ENCODE data around the gene SLC49A3. TPM values are rescaled to one million over a fixed set of nuclear protein-coding genes. Genes with fewer than 3 reads are reported as not detected.

SLC49A3 gene
- total RNA-seq, 1 experiment from 2014 or later: 5.5 TPM

DNA sequence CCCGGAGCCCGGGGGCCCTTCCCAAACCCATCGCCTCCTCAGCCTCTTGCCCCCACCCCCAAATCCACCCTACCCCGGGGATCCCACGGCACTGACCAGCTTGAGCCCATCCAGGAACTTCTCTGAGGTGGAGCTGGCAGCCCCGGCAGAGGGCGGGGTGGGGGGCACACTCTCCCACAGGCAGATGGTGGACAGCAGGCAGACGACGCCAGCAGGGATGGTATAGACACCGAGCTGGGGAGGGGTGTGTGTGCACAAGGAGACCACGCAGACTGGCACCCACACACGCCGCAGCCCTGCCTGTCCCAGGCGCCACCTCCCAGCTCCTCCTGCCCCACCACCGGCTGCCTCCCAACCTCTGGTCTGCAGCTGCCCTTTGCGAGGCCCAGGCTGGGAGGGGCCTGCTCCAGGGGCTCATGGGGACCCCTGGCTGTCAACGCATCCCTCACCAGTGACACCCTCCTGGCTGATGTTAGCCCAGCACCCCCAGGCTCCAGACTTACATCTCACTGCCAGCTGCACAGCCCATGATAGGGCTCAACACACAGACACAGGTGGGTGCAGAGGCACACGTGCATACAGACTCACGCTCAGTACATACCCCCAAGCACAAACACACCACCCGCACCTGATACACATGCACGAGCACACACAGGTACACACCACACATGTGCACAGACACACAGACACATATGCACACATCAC, 4.2 kb downstream of the SLC49A3 start:
- TF ChIP-seq ZBTB33 (IDR thresholded peaks at IDR 0.05; ENCODE audit: extremely low read depth, insufficient replicate concordance, low read length) (no peak), RAD21 (IDR thresholded peaks at IDR 0.05; ENCODE audit: low read depth) (no peak), ZFX (IDR thresholded peaks at IDR 0.05) (no peak), SRF (IDR thresholded peaks at IDR 0.05; ENCODE audit: low read depth) (no peak), POLR2A (IDR thresholded peaks at IDR 0.05; ENCODE audit: borderline replicate concordance, extremely low read depth, insufficient read depth, insufficient read length) (no peak), EZH2phosphoT487 (IDR thresholded peaks at IDR 0.05; ENCODE audit: borderline replicate concordance) (no peak), POLR2AphosphoS5 (IDR thresholded peaks at IDR 0.05; ENCODE audit: low read depth, low read length) (no peak), FOSL1 (IDR thresholded peaks at IDR 0.05; ENCODE audit: low read depth) (no peak), ZNF274 (IDR thresholded peaks at IDR 0.05; ENCODE audit: low read depth, low read length) (no peak), TCF7L2 (IDR thresholded peaks at IDR 0.05; ENCODE audit: borderline replicate concordance, extremely low read depth, insufficient read depth, insufficient read length) (no peak), EGR1 (IDR thresholded peaks at IDR 0.05; ENCODE audit: low read depth) (no peak), CEBPB (IDR thresholded peaks at IDR 0.05; ENCODE audit: low read depth) (no peak), YY1 (IDR thresholded peaks at IDR 0.05; ENCODE audit: extremely low read depth, insufficient replicate concordance, low read depth, low read length) (no peak), JUND (IDR thresholded peaks at IDR 0.05) (no peak), CTCF (IDR thresholded peaks at IDR 0.05 in 2 of 3, conservative IDR thresholded peaks at IDR 0.05 in 1 of 3; ENCODE audit: borderline replicate concordance in 1 of 3, insufficient read depth in 1 of 3, low read depth in 2 of 3, low read length in 2 of 3) (no peak), REST (IDR thresholded peaks at IDR 0.05; ENCODE audit: low read depth) (no peak)
- TF ChIP-seq, protein P1, sequence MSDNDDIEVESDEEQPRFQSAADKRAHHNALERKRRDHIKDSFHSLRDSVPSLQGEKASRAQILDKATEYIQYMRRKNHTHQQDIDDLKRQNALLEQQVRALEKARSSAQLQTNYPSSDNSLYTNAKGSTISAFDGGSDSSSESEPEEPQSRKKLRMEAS (IDR thresholded peaks at IDR 0.05): no peak
- TF ChIP-seq, protein P2, sequence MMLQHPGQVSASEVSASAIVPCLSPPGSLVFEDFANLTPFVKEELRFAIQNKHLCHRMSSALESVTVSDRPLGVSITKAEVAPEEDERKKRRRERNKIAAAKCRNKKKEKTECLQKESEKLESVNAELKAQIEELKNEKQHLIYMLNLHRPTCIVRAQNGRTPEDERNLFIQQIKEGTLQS (IDR thresholded peaks at IDR 0.05): no peak
- no peak overlapping the region for H3K27ac ChIP-seq (ENCODE audit: low read depth, low read length)
- no peak overlapping the region for H3K9ac ChIP-seq (ENCODE audit: low read length)
- DNase-seq (ENCODE audit: low read depth, low spot score) (no peak), ATAC-seq (no peak)
- no peak overlapping the region for H3K4me2 ChIP-seq (ENCODE audit: low read length)
- H3K9me3 ChIP-seq (ENCODE audit: control insufficient read depth in 1 of 2, insufficient read depth in 1 of 2, low read depth in 1 of 2, low read length in 2 of 2): no peaks in the 10 kb centered on the region
- ChIA-PET RAD21 (ENCODE audit: low non-redundant PET in 1 of 2, low total read pairs in 2 of 2, uncharacterized antibody in 2 of 2, unreplicated experiment in 2 of 2) (interaction anchor here in 1 of 2 experiments (1.5 kb wide), 1 partner anchor 82 kb away, joined by 4 read pairs; no protein-coding TSS in a partner anchor), POLR2A (no interaction called here), CTCF (interaction anchor here (1.7 kb wide), 1 partner anchor 10 kb away, joined by 14 read pairs; the partner anchor contains the start of genes ATP5ME and MYL5)
- H3K27me3 ChIP-seq (ENCODE audit: insufficient read depth, low read length): no peaks in the 10 kb centered on the region
- H3K79me2 ChIP-seq (ENCODE audit: insufficient read depth, low read length): peaks cover 4% of the 10 kb centered on the region; the same call in 1 of the 2 replicates
- H3K9me2 ChIP-seq (ENCODE audit: insufficient read depth): no peaks in the 10 kb centered on the region
- no peak overlapping the region for H2AFZ ChIP-seq (ENCODE audit: low read depth, low read length, poor library complexity, severe bottlenecking)
- intact Hi-C loops (cut with micrococcal nuclease): no loop called here
- no peaks in the 10 kb centered on the region for H3K36me3 ChIP-seq (ENCODE audit: control insufficient read depth in 1 of 2, insufficient read depth in 2 of 2, low read length in 2 of 2)
- H3K4me3 ChIP-seq (replicated peaks in 1 of 2; ENCODE audit: low read depth in 1 of 2, low read length in 2 of 2): no peak overlapping the region
- BruUV-seq (replicated peaks): no TSS peak
- H4K20me1 ChIP-seq (ENCODE audit: insufficient read depth): no peaks in the 10 kb centered on the region
- peaks cover 27 to 54% of the 10 kb centered on the region in 2 experiments for H3K4me1 ChIP-seq (ENCODE audit: control insufficient read depth in 1 of 2, insufficient read depth in 2 of 2, low read length in 2 of 2)

Data from HCT116 (cell line).